Nephron (organoid): ENCODE measurements around the gene SLC26A4.
A peak's percentile ranks its signal among the peaks of the same experiment; 100 is the strongest.

Experiments used
- H3K27ac Mint-ChIP-seq, 3 experiments: 2 replicates each; pipeline ENCODE4 v1.8.0; 2020; ENCODE audit warnings: mixed read lengths in 3 of 3, mild to moderate bottlenecking in 2 of 3, moderate library complexity in 1 of 3
- H3K27me3 Mint-ChIP-seq: 2 replicates; pipeline ENCODE4 v1.8.0; 2021; ENCODE audit warnings: low read depth, mild to moderate bottlenecking, moderate library complexity, mixed read lengths
- H3K36me3 Mint-ChIP-seq: 2 replicates; pipeline ENCODE4 v1.8.0; 2020; ENCODE audit warnings: low read depth, mixed read lengths
- H3K4me1 Mint-ChIP-seq: 2 replicates; pipeline ENCODE4 v1.8.0; 2020; ENCODE audit warnings: mixed read lengths
- H3K4me3 Mint-ChIP-seq, 3 experiments: 2 replicates each; pipeline ENCODE4 v1.8.0; 2020; ENCODE audit warnings: mild to moderate bottlenecking in 3 of 3, mixed read lengths in 3 of 3, moderate library complexity in 2 of 3
- H3K9me3 Mint-ChIP-seq: 2 replicates; pipeline ENCODE4 v1.8.0; 2020; ENCODE audit warnings: mixed read lengths
- TF ChIP-seq, protein P1 (sequence below), 3 experiments: fragments of 200-600 bp; sonication (generic); IDR thresholded peaks; one replicate each; pipeline ENCODE4 v1.5.0; 2021; ENCODE audit warnings: antibody characterized with exemption in 3 of 3; ENCODE audit not compliant: unreplicated experiment in 3 of 3

SLC26A4 gene

DNA sequence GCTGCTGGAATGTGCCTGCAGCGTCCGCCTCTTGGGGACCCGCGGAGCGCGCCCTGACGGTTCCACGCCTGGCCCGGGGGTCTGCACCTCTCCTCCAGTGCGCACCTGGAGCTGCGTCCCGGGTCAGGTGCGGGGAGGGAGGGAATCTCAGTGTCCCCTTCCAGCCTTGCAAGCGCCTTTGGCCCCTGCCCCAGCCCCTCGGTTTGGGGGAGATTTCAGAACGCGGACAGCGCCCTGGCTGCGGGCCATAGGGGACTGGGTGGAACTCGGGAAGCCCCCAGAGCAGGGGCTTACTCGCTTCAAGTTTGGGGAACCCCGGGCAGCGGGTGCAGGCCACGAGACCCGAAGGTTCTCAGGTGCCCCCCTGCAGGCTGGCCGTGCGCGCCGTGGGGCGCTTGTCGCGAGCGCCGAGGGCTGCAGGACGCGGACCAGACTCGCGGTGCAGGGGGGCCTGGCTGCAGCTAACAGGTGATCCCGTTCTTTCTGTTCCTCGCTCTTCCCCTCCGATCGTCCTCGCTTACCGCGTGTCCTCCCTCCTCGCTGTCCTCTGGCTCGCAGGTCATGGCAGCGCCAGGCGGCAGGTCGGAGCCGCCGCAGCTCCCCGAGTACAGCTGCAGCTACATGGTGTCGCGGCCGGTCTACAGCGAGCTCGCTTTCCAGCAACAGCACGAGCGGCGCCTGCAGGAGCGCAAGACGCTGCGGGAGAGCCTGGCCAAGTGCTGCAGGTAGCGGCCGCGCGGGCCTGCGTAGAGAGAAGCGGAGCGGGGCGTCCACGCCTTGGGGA lies 645 bp downstream of the SLC26A4 start:
- Mint-ChIP-seq H3K27me3 (peaks cover 90% of the 10 kb centered on the region), H3K36me3 (no peaks in the 10 kb centered on the region), H3K27ac (no peak overlapping the region), H3K4me1 (no peaks in the 10 kb centered on the region), H3K4me3 (peak overlapping the region; percentile 82 to 89 (median 87)), H3K9me3 (no peaks in the 10 kb centered on the region)
- TF ChIP-seq, protein P1, sequence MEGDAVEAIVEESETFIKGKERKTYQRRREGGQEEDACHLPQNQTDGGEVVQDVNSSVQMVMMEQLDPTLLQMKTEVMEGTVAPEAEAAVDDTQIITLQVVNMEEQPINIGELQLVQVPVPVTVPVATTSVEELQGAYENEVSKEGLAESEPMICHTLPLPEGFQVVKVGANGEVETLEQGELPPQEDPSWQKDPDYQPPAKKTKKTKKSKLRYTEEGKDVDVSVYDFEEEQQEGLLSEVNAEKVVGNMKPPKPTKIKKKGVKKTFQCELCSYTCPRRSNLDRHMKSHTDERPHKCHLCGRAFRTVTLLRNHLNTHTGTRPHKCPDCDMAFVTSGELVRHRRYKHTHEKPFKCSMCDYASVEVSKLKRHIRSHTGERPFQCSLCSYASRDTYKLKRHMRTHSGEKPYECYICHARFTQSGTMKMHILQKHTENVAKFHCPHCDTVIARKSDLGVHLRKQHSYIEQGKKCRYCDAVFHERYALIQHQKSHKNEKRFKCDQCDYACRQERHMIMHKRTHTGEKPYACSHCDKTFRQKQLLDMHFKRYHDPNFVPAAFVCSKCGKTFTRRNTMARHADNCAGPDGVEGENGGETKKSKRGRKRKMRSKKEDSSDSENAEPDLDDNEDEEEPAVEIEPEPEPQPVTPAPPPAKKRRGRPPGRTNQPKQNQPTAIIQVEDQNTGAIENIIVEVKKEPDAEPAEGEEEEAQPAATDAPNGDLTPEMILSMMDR (IDR thresholded peaks at IDR 0.05; ENCODE audit: unreplicated experiment in 3 of 3): no peak

DNA sequence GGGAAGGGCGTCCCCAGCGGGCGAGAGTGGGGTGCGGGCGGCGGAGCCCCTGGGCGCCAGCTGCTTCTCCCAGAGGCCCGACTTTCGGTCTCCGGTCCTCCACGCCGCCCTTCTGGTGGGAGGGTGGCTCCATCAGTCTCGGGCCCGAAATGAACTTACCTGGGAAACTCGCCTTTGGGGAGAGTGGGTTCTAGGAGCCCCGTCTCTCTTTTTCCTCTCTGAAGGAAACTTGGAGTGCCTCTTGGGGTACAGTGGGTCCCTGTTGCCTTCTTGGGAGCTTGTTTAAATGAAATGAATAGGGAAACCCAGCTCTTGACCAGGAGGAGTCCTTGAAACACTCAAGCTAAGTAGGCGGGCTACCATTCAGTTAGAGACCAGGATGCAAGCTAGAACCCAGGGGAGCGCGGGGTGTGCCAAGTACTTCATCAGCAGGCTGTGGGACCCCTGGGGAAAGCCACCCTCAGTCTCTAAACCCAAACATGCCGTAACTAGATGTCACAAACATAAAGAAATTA lies 1.3 kb downstream of the SLC26A4 start:
- no peaks in the 10 kb centered on the region for H3K9me3 Mint-ChIP-seq
- H3K4me3 Mint-ChIP-seq: peak overlapping the region; percentile 69 to 89 (median 82)
- H3K27ac Mint-ChIP-seq: no peak overlapping the region
- no peaks in the 10 kb centered on the region for H3K36me3 Mint-ChIP-seq
- H3K27me3 Mint-ChIP-seq: peaks cover 86% of the 10 kb centered on the region
- TF ChIP-seq, protein P1 (IDR thresholded peaks at IDR 0.05; ENCODE audit: unreplicated experiment in 3 of 3): no peak
- H3K4me1 Mint-ChIP-seq: no peaks in the 10 kb centered on the region

GRCh38 chr7:107663196-107663595 lies 2.6 kb downstream of the SLC26A4 start:
- no peaks in the 10 kb centered on the region for H3K4me1 Mint-ChIP-seq
- TF ChIP-seq, protein P1 (IDR thresholded peaks at IDR 0.05; ENCODE audit: unreplicated experiment in 3 of 3): no peak
- no peak overlapping the region for H3K4me3 Mint-ChIP-seq
- no peaks in the 10 kb centered on the region for H3K9me3 Mint-ChIP-seq
- no peaks in the 10 kb centered on the region for H3K36me3 Mint-ChIP-seq
- peaks cover 74% of the 10 kb centered on the region for H3K27me3 Mint-ChIP-seq
- H3K27ac Mint-ChIP-seq: no peak overlapping the region

DNA sequence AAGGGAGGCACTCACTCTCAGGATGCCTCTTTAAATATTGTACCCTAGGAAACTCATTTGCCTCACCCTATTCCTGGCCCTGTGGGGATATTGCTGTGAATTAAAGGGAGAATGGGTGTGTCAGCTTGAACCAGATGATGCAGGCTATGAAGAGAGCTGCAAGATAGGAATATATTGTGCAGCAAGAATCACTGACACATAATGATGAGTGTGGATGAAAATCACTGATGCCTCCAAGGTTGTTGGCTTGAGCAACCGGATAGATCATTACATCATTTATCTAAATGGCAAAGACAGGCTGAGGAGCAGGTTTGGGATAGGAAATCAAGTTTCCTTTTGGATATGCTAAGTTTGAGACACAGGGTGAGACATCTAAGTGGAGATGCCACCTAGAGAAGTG lies 6.2 kb downstream of the SLC26A4 start:
- Mint-ChIP-seq H3K9me3 (no peaks in the 10 kb centered on the region), H3K27ac (no peak overlapping the region), H3K27me3 (peaks cover 52% of the 10 kb centered on the region), H3K36me3 (no peaks in the 10 kb centered on the region), H3K4me3 (no peak overlapping the region), H3K4me1 (no peaks in the 10 kb centered on the region)
- TF ChIP-seq, protein P1 (IDR thresholded peaks at IDR 0.05; ENCODE audit: unreplicated experiment in 3 of 3): no peak

DNA sequence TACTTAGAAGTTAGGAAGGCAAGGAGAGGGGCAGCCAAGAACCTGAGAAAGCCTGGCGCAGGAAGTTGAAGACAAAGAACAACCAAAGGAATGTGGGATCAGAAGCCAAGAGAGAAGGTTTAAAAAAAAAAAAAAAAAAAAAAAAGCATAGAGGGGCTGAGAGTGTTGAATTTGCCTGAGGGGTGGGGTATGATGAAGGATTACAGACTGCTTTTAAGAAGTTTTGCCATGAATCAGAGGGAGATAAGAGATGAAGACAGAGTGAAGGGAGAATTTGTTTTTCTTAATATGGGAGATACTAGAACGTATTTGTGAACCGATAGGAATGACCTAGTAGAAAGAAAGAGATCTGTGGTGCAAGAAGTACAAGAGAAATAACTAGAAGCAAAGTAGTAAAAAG lies 6.7 kb downstream of the SLC26A4 start:
- H3K36me3 Mint-ChIP-seq: no peaks in the 10 kb centered on the region
- TF ChIP-seq, protein P1 (IDR thresholded peaks at IDR 0.05; ENCODE audit: unreplicated experiment in 3 of 3): no peak
- no peaks in the 10 kb centered on the region for H3K9me3 Mint-ChIP-seq
- no peaks in the 10 kb centered on the region for H3K4me1 Mint-ChIP-seq
- H3K27me3 Mint-ChIP-seq: peaks cover 46% of the 10 kb centered on the region
- H3K4me3 Mint-ChIP-seq: no peak overlapping the region
- no peak overlapping the region for H3K27ac Mint-ChIP-seq

DNA sequence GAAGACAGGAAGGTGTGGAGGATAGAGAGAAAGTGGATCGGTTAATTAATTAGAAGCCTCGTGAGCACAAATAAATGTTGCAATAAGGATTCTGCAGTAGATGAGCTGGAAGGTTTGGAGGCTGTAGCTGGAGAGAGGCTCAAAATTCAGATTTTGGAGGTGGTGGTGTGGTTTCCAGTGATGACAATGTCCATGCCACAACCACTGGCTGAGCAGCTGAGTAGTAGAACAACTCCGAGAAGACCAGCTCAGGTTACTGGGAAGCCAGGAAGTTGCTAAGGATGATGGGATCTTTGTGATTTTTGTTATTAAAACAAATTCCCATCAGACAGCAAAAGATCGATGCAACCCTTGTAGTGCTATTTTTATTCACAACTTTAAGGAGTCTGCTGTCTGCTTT lies 7.7 kb downstream of the SLC26A4 start:
- no peaks in the 10 kb centered on the region for H3K36me3 Mint-ChIP-seq
- H3K27ac Mint-ChIP-seq: no peak overlapping the region
- no peak overlapping the region for H3K4me3 Mint-ChIP-seq
- H3K4me1 Mint-ChIP-seq: no peaks in the 10 kb centered on the region
- TF ChIP-seq, protein P1 (IDR thresholded peaks at IDR 0.05; ENCODE audit: unreplicated experiment in 3 of 3): no peak
- H3K27me3 Mint-ChIP-seq: peaks cover 37% of the 10 kb centered on the region
- H3K9me3 Mint-ChIP-seq: no peaks in the 10 kb centered on the region
